Endothelial cell of umbilical vein (primary cell): ENCODE measurements around the gene CDC42EP4. TPM values are rescaled to one million over a fixed set of nuclear protein-coding genes. Genes with fewer than 3 reads are reported as not detected.

Source experiments
- BruUV-seq: library from RNA; stranded (reverse); fragments of 400-500 nt; replicated peaks from 2 replicates; lab custom pipeline; 2021; lab: Mats Ljungman, UMichigan
- CTCF ChIA-PET: fragments of 300-600, 350-600 bp; sonication (Branson Sonifier 250); formaldehyde crosslinking; loops from one replicate; lab custom pipeline; 2021; ENCODE audit warnings: antibody characterized with exemption, inconsistent platforms; lab: Charles Lee
- POLR2A ChIA-PET: fragments of 300-600, 350-600 bp; sonication (Branson Sonifier 250); formaldehyde crosslinking; loops from one replicate; lab custom pipeline; 2021; ENCODE audit warnings: antibody characterized with exemption, inconsistent platforms; lab: Charles Lee
- DNase-seq: peaks from one replicate; pipeline ENCODE4 v3.0.0-alpha.2; 2011; ENCODE audit warnings: low read depth, low spot score
- FAIRE-seq: peaks from 2 replicates; lab custom pipeline; 2011; peaks lifted over from hg19 to GRCh38; lab: Jason Lieb, UNC
- H2AFZ ChIP-seq: 2 replicates; pipeline ENCODE4 v1.6.0; 2012; ENCODE audit warnings: low read depth, low read length, control low read depth, inconsistent platforms
- H3K27ac ChIP-seq: 2 replicates; pipeline ENCODE4 v1.5.1; 2011; ENCODE audit warnings: low read depth, mild to moderate bottlenecking, control low read depth, low read length, moderate library complexity; ENCODE audit not compliant: insufficient read depth
- H3K27me3 ChIP-seq, 2 experiments: 2 replicates each; pipeline versions ENCODE4 v1.6.0 to v1.6.1; 2011; ENCODE audit warnings: low read length in 2 of 2, mixed read lengths in 1 of 2; ENCODE audit not compliant: control insufficient read depth in 2 of 2, insufficient read depth in 2 of 2
- H3K36me3 ChIP-seq, 2 experiments: 2 replicates in 1 of 2; 3 replicates in 1 of 2; pipeline ENCODE4 v1.5.1; 2011; ENCODE audit warnings: low read length in 2 of 2, mild to moderate bottlenecking in 1 of 2, moderate library complexity in 1 of 2; ENCODE audit not compliant: control insufficient read depth in 2 of 2, insufficient read depth in 2 of 2; ENCODE audit errors: extremely low read depth in 1 of 2
- H3K4me1 ChIP-seq: 3 replicates; pipeline ENCODE4 v1.5.1; 2011; ENCODE audit warnings: mild to moderate bottlenecking, low read length; ENCODE audit not compliant: control insufficient read depth, insufficient read depth; ENCODE audit errors: extremely low read depth
- H3K4me2 ChIP-seq: 2 replicates; pipeline ENCODE4 v1.6.1; 2011; ENCODE audit warnings: low read length, control low read depth, mixed read lengths; ENCODE audit not compliant: insufficient read depth
- H3K4me3 ChIP-seq, 3 experiments: fragments of 200-600 bp in 1 of 3; sonication (generic), shearing (Covaris generic) in 1 of 3; replicated peaks in 1 of 3; 2 replicates each; pipeline ENCODE4 v1.5.1; 2011 to 2016; ENCODE audit warnings: control low read depth in 3 of 3, low read length in 3 of 3, mild to moderate bottlenecking in 2 of 3, inconsistent platforms in 1 of 3, low read depth in 1 of 3, moderate library complexity in 1 of 3; ENCODE audit not compliant: insufficient read depth in 1 of 3
- H3K79me2 ChIP-seq: 2 replicates; pipeline ENCODE4 v1.6.0; 2012; ENCODE audit warnings: low read length, inconsistent platforms; ENCODE audit not compliant: control insufficient read depth, insufficient read depth
- H3K9ac ChIP-seq: replicated peaks from 2 replicates; pipeline ENCODE3; 2011; ENCODE audit warnings: low read length, control low read depth; ENCODE audit not compliant: insufficient read depth; ENCODE audit errors: extremely low read depth
- H3K9me1 ChIP-seq: replicated peaks from 3 replicates; pipeline ENCODE4 v1.6.0; 2011; ENCODE audit warnings: mild to moderate bottlenecking, low read length; ENCODE audit not compliant: control insufficient read depth, insufficient read depth; ENCODE audit errors: extremely low read depth
- H3K9me3 ChIP-seq: replicated peaks from 2 replicates; pipeline ENCODE4 v1.5.1; 2012; ENCODE audit warnings: low read length, inconsistent platforms; ENCODE audit not compliant: control insufficient read depth, insufficient read depth
- H4K20me1 ChIP-seq: replicated peaks from 2 replicates; pipeline ENCODE3; 2011; ENCODE audit warnings: mild to moderate bottlenecking, low read length; ENCODE audit not compliant: control insufficient read depth, insufficient read depth; ENCODE audit errors: extremely low read depth
- CTCF ChIP-seq, 2 donors: IDR thresholded peaks; 1 replicate in 1 of 2; 2 replicates in 1 of 2; pipeline ENCODE4 v1.5.1; 2011; ENCODE audit warnings: low read length in 2 of 2, mild to moderate bottlenecking in 2 of 2, moderate library complexity in 2 of 2, control low read depth in 1 of 2, inconsistent platforms in 1 of 2, low read depth in 1 of 2; ENCODE audit not compliant: insufficient read depth in 1 of 2; ENCODE audit errors: extremely low read depth in 1 of 2
- EZH2 ChIP-seq: IDR thresholded peaks from 2 replicates; pipeline ENCODE4 v1.6.1; 2012; ENCODE audit warnings: borderline replicate concordance, low read depth, mild to moderate bottlenecking, moderate library complexity, low read length, inconsistent platforms; ENCODE audit not compliant: severe bottlenecking
- FOS ChIP-seq: IDR thresholded peaks from 2 replicates; pipeline ENCODE4 v1.6.1; 2011; ENCODE audit warnings: mild to moderate bottlenecking, low read length, moderate library complexity, borderline replicate concordance; ENCODE audit not compliant: insufficient read depth
- GATA2 ChIP-seq: IDR thresholded peaks from 2 replicates; pipeline ENCODE4 v1.7.0; 2011; ENCODE audit warnings: low read depth, mild to moderate bottlenecking, moderate library complexity, mixed read lengths, low read length; ENCODE audit not compliant: insufficient read length, insufficient read depth
- JUN ChIP-seq: IDR thresholded peaks from 2 replicates; pipeline ENCODE4 v1.6.1; 2011; ENCODE audit warnings: borderline replicate concordance, low read depth; ENCODE audit not compliant: insufficient read length, insufficient read depth
- MAX ChIP-seq: IDR thresholded peaks from 2 replicates; pipeline ENCODE4 v1.6.1; 2011; ENCODE audit not compliant: insufficient read depth, insufficient read length
- MYC ChIP-seq: IDR thresholded peaks from one replicate; pipeline ENCODE4 v1.6.1; 2011; ENCODE audit warnings: mild to moderate bottlenecking, low read depth, low read length
- POLR2A ChIP-seq: IDR thresholded peaks from 2 replicates; pipeline ENCODE4 v1.6.1; 2012; ENCODE audit warnings: low read depth, mild to moderate bottlenecking, control low read depth, low read length
- POLR2AphosphoS5 ChIP-seq: IDR thresholded peaks from 2 replicates; pipeline ENCODE4 v1.6.1; 2012; ENCODE audit warnings: low read depth, mild to moderate bottlenecking, control low read depth, low read length, moderate library complexity; ENCODE audit not compliant: insufficient read depth
- dilution Hi-C: fragments of 300-500 bp; cut with MboI; formaldehyde crosslinking; loops from one replicate; pipeline ENCODE4 v1.15.0; 2019; ENCODE audit warnings: low sequenced_read_pairs; ENCODE audit not compliant: extremely low pct_ligation_motif_present
- intact Hi-C: fragments of 100-400 bp; cut with micrococcal nuclease; formaldehyde crosslinking; loops from one replicate; pipeline ENCODE4 v1.10.0; 2022
- polyA plus RNA-seq, 4 experiments: library from polyadenylated mRNA; depleted of rRNA in 3 of 4; stranded (reverse) in 3 of 4; unstranded in 1 of 4; fragments of >200 nt; gene quantifications; 2 replicates each; pipeline versions ENCODE4 v1.2.1 to v1.2.3, GENCODE V29; 2011 to 2012; ENCODE audit warnings: missing spikeins in 1 of 4
- total RNA-seq: library from RNA; stranded (reverse); gene quantifications from 2 replicates; pipeline ENCODE4 v1.2.3, GENCODE V29; 2021

CDC42EP4 gene
- total and polyA plus RNA-seq, 2 donors (not counting 3 experiments of a cell fraction or from before 2014, with no cell fraction given) = 11.4 to 19.6 TPM

- Histone ChIP-seq H3K9me1 (no peaks in the 10 kb centered on the region), H3K79me2 (no peaks in the 10 kb centered on the region), H3K36me3 (no peaks in the 10 kb centered on the region), H4K20me1 (no peaks in the 10 kb centered on the region), H2AFZ (no peak overlapping the region), H3K27ac (no peak overlapping the region), H3K4me1 (no peaks in the 10 kb centered on the region), H3K4me2 (no peak overlapping the region), H3K4me3 (no peak overlapping the region), H3K27me3 (no peaks in the 10 kb centered on the region), H3K9ac (no peak overlapping the region), H3K9me3 (no peaks in the 10 kb centered on the region)
- intact Hi-C loops (no loop called here), dilution Hi-C loops (no loop called here)
- no TSS peak for BruUV-seq
- ChIA-PET POLR2A (no interaction called here), CTCF (no interaction called here)
- FAIRE-seq (no peak), DNase-seq (no peak)
- TF ChIP-seq CTCF (IDR thresholded peaks at IDR 0.05; ENCODE audit: extremely low read depth in 1 of 2, insufficient read depth in 1 of 2, low read depth in 1 of 2, low read length in 2 of 2) = no peak
- TF ChIP-seq POLR2A = no peak
- no peak for TF ChIP-seq GATA2
- TF ChIP-seq EZH2 = no peak
- no peak for TF ChIP-seq FOS
- no peak for TF ChIP-seq MYC
- no peak for TF ChIP-seq JUN
- TF ChIP-seq POLR2AphosphoS5 = no peak
- TF ChIP-seq MAX = no peak
These were observed 42.5 kb downstream of the CDC42EP4 start for GRCh38 chr17:73269329-73269615.
